Measurements from ENCODE around the gene LBHD1.

DNA sequence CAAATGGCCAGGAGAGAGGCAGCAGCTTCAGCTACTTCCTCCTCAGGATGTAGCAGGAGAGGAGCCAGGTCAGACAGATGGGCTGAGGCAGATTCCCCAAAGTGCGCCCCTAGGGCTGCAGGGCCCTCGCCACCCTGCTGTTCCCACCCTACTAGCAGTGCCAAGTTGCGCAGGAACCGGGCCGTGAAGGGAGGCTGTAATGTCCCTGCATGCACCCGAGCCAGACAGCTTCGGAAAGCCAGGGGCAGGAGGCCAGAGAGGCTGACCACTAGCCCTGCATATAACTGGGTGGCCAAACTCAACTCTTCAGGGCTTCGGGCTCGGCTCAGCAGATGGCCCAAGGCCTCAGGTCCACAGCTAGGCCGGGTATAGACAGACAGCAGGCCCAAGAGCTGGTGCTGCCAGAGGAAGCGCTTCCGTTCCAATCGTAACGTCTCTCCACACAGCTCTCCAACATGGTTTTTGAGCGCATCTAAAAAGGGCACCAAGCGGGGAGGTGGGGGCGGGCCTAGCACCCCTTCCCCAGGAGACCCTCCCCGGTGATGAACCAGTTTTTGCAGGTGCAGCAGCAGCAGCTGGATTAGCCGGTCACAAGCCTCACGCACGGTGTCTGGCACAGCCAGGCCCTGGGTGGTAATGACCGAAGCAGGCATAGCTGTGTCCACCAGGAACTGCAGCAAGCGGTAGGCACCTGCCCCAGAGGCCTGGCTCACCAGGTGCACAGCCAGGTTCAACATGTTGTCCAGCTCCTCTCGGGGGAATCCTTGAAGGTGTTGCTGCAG lies 23.7 kb downstream of the LBHD1 start:
- TF ChIP-seq, protein P1, sequence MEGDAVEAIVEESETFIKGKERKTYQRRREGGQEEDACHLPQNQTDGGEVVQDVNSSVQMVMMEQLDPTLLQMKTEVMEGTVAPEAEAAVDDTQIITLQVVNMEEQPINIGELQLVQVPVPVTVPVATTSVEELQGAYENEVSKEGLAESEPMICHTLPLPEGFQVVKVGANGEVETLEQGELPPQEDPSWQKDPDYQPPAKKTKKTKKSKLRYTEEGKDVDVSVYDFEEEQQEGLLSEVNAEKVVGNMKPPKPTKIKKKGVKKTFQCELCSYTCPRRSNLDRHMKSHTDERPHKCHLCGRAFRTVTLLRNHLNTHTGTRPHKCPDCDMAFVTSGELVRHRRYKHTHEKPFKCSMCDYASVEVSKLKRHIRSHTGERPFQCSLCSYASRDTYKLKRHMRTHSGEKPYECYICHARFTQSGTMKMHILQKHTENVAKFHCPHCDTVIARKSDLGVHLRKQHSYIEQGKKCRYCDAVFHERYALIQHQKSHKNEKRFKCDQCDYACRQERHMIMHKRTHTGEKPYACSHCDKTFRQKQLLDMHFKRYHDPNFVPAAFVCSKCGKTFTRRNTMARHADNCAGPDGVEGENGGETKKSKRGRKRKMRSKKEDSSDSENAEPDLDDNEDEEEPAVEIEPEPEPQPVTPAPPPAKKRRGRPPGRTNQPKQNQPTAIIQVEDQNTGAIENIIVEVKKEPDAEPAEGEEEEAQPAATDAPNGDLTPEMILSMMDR (conservative IDR thresholded peaks at IDR 0.05): no peak
- TF ChIP-seq EZH2 (IDR thresholded peaks at IDR 0.05; ENCODE audit: low read depth): no peak
